Renal cortex interstitium (tissue), 11 donors: ENCODE data around the gene RARG. TPM values are rescaled to one million over a fixed set of nuclear protein-coding genes. Genes with fewer than 3 reads are reported as not detected.
"Not testable (repeated sequence)": the region's sequence is repeated elsewhere in the genome, so short reads cannot be mapped to it uniquely, and the experiment has no call there.

ENCODE experiments used
- DNase-seq, 11 donors: peaks; one replicate each; pipeline ENCODE4 v3.0.0-alpha.2; 2013; ENCODE audit warnings: low read depth in 9 of 11, low spot score in 4 of 11; ENCODE audit errors: extremely low read depth in 1 of 11
- polyA plus RNA-seq, 3 donors: library from polyadenylated mRNA; unstranded; fragments of 120-200 nt; gene quantifications; one replicate each; pipeline ENCODE4 v1.2.1, GENCODE V29; 2013; ENCODE audit not compliant: insufficient read length in 3 of 3

RARG gene
- polyA plus RNA-seq, 3 donors: 28.4 to 36.6 (median 31.4) TPM

DNA sequence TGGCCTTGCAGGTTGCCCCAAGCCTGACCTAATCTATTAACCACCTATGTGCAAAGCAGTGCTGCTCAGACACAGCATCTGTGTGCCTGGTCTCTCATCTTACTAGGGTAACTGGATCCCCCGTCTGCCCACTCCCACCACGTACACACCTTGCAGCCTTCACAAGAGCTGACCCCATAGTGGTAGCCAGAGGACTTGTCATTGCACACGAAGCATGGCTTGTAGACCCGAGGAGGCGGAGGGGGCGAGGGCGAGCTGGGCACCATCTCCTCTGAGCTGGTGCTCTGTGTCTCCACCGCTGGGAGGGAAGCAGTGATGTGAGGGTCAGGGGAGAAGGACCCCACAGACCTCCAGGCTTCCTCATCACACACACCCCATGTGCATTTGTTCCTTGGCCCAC, 16.5 kb downstream of the RARG start:
- no peak for DNase-seq

DNA sequence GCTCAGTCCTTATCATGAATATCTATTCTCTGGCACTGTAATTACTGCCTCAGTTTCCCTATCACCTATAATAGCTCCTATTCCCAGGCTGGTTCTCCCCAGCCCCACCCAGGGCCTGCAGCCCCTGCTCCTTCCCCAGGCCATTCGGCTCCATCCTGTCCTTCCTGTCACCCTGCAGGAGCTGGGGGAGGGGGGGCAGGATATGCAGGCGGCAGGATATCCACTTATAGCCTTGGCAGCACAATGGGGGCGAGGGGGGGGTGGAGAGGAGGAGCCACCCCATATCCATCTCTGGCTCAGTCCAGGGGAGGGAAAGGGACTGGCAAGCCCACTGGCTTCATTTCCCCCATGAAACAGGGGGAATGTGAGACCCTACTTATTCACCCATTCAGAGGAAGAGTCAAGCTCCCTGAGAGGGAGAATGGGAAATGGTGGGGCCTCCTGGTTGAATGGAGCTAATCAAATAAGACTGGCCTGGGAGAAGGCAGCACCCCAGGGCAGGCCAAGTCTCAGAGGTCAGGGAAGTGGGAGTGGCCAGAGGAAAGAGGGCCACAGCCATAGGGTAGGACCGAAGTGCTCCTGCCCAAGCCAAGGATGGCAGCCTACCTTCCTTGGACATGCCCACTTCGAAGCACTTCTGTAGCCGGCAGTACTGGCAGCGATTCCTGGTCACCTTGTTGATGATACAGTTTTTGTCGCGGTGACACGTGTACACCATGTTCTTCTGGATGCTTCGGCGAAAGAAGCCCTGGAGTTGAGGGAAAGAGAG, 17.1 kb downstream of the RARG start:
- no peak for DNase-seq

DNA sequence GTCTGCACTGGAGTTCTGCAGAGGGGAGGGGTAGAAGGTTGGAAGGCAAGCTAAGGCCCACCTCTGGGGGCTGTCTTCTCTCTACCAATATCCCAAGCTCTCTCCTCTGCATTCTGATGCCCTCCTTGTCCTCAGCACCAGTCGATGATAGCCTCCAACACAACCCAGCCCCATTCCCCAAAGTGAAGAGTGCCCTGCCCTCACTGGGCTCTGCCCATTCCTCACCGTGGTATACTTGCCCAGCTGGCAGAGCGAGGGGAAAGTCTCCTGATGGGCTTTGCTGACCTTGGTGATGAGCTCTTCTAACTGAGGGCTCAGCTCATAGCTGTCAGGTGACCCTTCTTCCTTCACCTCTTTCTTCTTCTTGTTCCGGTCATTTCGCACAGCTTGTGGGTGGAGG, 17.8 kb downstream of the RARG start:
- no peak for DNase-seq

DNA sequence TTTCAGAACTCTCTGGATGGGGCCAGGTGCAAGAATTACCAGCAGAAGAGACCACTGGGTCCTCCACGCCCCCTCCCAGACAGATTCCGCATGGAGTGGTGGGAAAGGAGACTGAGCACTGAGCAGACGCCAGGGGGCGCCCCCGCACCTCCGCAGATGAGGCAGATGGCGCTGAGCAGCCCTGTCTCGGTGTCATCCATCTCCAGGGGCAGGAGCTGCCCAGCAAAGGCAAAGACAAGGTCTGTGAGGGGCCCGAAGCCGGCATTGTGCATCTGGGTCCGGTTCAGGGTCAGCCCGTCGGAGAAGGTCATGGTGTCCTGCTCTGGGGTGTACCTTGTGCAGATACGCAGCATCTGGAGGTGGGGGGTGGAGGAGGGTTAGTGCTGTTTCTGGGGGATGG, 18.7 kb downstream of the RARG start:
- DNase-seq: peak in 2 of 11 donors; percentile 69 to 73

DNA sequence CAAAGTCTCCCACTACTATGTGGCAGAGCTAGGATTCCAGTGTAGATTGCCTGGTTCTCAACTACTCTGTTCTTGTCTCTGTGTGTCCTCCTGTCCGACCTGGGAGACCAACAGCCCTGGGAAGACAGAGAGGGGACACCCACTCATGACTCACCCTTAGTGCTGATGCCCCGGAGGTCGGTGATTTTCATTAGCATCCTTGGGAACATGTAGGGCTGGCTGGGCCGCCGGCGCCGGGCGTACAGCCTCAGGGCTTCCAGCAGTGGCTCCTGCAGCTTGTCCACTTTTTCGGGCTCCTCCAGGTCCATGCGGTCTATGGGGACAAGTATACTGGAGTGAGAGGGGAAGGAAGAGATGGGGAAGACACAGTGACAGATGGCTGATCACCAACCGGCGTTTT, 19.1 kb downstream of the RARG start:
- DNase-seq: no peak

DNA sequence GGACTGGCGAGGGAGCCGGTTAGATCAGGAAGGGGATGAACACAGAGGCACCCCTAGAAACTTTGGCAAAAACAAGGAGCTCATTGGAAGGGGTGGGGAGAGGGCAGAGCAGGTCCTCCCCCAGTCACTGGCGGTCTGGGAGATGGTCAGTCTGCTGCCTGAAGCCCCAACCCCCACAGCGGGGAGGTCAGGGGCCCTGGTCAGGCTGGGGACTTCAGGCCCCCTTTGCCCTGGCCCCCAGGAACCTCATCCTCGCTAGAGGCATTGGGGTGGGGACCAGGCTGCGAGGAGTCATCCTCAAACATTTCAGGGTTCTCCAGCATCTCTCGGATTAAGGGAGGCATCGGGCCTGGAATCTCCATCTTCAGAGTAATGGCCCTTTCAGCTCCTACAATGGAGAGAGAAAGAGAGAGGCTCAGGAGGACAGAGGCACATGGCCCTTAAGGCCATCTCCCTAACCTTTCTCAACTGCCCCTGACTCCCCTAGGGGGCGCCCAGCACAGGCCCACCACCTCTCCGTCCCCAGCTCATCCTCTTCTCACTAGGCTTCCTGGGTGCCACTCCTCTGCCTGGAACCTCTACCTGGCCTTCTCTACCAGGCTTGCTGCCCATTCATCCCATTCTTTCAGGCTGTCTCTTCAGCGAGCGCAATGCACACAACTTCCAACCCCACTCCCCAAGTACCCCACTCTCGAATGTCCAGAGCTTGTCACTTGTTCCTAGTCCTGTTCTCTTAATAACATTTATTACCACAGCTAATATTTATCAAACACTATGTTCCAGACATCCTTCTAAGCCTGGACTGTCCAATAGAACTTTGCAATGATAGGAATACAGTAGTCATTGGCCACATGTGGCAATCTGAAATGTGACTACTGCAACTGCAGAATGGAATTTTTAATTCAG, 20.3 kb downstream of the RARG start:
- DNase-seq: no peak

DNA sequence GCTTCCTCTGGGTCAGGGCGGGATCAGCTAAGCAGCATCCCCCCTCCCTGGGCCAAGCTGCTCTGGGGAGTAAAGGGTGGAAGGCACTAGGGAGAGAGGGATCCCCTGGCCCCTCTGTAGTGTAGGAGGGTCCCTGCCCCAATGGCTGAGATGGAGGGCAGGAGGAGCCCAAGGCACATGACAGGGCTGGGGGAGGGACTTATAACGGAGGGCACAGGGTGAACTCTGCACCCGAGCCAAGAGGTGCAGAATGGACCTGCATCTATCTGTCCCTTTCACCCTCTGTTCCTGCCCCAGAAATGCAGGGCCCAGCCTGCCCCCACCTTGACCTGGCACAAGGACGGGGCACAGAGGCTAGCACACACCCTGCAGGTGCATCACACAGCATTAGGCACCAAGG, 21.2 kb downstream of the RARG start:
- DNase-seq: no peak

DNA sequence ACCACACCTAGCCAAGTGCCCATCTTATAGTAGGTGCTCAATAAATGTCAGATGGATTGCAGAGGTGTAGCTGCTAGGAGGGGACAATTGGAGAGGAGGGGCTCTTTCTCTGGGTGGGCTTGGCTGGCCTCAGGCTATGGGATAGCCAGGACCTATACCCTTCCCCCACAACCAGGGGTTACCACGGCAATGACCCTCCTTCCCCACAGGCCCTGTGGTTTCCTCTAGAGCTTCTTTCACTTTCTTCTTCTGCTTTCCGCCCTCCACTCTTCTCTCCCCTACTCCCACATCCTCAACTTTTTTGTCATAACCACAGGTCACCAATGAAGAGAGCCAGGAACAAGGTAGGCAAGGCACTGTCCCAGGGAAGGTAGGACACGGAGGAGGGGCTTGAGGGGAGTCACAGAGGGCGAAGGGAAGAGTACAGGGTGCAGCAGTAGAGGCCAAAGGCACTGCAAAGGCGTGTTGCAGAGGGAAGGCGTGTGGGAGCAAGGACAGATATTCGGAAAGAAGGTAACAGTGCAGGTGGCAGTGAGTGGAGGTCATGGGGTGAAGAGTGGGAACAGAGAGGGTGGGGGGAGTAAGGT, 23.0 kb downstream of the RARG start:
- DNase-seq: no peak

DNA sequence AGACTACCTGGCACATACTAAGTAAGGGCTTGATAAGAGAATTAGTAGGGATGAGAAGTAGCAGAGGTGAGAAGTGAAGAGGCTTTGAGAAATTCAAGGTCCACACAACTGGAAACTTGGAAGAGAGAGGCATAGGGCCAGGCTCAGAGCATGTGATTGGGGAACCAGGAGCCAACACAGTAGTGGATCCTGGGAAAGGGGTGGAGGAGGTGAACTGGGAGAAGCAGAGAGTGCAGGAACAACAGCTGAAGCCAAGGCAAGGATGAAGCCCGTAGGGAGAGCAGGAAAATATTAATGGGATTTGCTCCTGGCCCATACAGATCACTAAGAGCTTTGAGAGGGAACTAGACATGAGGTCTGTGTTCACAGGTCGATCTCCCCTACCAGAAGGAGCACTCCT, 23.6 kb downstream of the RARG start:
- no peak for DNase-seq

DNA sequence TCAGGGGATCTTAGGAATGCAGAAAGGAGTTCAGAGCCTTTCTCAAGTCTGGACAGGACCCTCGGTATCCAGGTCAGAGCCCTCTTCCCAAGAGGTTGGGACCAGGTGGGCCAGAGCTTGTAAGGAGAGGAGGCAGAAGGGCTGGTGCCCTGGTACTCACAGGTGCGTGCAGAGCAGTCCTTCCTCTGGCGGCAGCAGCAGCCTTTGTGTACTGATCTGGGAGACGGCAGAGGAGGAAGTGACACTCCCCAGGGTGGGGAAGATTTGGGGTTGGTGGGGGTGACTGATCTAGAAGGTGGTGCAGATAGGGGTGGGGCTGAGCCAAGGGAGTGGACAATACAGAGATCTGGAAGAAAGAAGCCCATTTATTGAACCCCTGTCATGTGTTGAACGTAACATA, 25.0 kb downstream of the RARG start, which contains the start of gene ITGB7:
Gene ITGB7 (minus strand): TSS at position 210 of the 400 bp plus-strand sequence. CDS start 6,808 bp downstream, outside the sequence.
- DNase-seq: no peak

DNA sequence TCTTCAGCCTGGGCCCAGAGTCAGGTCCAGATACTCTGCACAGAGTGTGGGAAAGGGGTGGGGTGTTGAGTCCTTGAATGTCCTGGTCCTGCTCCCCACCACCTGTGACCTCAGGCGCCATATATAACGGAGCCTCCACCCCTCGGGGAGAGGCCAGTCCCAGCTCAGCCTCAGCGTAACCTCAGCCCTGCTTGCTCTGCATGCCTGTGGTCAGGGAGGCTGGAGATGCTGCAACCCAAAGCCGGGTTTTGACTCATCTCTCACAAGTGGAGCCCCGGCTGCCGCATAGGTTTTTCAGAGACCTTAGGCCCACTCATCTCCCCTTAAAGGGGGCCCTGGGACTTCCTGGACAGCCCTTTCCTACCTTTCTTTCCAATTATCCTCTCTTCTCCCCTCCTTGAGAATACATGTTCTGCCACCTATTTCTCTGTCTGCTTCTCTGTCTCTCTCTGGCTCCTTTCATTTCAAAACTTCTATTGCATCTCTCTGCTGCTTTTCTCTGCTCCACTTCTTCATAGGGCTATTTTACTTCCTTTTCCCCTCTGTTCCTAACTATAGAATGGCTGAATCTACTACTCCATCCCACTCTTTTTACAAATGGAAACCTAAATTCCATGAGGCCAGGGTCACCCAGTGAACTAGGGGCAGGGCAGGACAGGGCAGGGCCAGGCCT, 26.1 kb downstream of the RARG start:
- DNase-seq: no peak

DNA sequence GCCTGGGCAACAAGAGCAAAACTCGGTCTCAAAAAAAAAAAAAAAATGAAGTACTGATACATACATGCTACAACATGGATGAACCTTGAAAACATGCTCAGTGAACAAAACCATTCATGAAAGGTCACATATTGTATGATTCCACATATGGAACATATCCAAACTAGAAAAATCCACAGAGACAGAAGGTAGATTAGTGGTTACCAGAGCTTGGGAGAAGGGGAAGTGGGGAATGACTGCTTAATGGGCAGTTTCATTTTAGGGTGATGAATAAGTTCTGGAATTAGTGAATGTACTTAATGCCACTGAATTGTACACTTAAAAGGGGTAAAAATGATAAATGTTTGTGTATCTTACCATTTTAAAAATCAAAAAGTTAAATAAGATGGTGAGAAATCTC, 27.7 kb downstream of the RARG start:
- DNase-seq: no peak

DNA sequence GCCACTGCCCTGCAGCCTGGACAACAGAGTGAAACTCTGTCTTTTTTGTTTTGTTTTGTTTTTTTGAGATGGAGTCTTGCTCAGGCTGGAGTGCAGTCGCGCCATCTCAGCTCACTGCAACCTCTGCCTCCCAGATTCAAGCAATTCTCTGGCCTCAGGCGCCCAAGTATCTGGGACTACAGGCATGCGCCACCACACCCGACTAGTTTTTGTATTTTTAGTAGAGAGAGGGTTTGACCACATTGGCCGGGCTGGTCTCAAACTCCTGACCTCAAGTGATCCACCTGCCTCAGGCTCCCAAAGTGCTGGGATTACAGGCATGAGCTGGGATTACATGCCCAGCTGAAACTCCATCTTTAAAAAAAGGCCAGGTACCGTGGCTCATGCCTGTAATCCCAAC, 29.7 kb downstream of the RARG start:
- DNase-seq: not testable (repeated sequence)

DNA sequence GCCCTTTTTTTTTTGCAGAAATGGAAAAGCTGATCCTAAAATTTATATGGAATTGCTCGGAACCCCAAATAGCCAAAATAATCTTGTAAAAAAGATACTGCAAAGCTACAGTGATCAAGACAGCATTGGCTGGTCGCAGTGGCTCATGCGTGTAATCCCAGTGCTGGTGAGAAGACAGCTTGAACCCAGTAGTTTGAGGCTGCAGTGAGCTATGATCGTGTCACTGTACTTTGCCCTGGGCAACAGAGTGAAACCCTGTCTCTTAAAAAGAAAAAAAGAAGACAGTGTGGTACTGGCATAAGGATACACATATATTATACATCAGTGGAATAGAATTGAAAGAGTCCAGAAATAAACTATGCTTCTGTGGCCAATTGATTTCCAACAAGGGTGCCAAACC, 30.4 kb downstream of the RARG start:
- no peak for DNase-seq

DNA sequence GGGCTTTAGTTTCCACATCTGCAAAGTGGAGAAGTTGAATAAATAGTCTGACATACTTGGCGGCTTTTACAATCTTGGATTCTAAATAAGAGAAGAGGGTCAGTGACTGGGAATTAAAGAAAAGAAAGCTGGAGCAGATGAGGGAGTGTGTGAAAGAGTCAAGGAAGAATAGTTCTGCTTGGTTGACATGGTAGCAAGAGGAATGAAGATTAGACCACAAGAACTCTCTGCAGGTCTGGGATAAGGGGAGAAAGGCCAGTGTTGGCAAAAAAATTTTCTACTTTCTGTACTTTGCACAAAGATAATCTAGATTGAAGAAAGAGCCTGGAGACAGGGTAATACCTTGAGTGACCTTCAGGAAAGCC, 30.9 kb downstream of the RARG start:
- DNase-seq: no peak

DNA sequence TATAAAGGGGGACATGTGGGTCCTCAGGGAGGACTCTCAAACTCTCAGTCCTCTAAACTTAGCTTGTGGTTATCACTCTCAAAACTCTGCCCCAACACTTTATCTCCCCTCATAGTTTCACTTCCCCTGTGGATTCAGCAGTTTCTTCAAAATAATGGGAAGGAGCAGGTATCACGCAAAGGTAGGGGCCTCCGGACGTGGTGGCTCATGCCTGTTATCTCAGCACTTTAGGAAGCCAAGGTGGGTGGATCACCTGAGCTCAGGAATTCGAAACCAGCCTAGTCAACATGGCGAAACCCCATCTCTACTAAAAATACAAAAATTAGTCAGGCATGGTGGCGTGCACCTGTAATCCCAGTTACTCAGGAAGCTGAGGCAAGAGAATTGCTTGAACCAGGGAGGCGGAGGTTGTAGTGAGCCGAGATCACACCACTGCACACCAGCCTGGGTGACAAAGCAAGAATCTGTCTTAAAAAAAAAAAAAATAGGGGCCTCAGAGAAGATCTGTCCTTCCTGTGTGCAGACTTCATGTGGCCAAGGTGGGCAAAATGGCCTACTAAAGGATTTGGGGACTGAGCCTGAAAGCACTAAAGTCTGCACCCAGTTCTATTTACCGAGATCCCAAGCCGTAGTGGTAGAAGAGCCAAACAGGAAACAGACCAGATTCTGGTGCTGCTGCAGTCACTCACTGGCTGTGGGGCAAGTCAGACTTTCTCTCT, 31.4 kb downstream of the RARG start:
- DNase-seq: no peak

DNA sequence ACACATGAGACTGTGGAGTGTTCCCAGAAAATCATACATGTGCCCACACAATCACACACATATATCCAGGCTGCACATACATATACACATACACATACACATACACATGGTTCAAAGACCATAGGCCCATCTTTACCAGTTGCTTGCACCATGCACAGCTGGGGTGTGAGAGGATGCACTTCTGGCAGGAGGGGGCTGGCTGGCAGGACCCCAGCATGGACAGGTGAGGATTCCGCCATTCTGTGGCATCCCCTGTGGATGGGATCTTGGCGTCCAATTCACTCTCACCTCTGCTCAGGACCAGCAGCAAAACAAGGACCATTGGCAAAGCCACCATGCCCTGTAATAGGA, 31.9 kb downstream of the RARG start:
- DNase-seq: no peak

DNA sequence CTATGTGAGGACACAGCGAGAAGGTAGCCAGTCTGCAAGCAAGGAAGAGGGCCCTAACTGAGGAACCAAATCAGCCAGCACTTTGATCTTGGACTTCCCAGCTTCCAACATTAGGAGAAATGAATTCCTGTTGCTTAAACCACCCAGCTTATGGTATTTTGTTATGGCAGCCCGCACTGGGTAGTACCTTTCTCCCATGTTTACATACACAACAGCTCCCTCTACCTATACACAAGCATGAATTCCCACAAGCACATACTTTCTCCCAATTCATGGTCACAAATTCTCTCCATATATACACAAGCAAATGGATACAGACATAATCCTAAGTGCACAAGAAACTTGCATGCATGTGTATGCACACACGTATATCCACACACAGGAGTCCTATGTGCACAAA, 32.3 kb downstream of the RARG start:
- no peak for DNase-seq

DNA sequence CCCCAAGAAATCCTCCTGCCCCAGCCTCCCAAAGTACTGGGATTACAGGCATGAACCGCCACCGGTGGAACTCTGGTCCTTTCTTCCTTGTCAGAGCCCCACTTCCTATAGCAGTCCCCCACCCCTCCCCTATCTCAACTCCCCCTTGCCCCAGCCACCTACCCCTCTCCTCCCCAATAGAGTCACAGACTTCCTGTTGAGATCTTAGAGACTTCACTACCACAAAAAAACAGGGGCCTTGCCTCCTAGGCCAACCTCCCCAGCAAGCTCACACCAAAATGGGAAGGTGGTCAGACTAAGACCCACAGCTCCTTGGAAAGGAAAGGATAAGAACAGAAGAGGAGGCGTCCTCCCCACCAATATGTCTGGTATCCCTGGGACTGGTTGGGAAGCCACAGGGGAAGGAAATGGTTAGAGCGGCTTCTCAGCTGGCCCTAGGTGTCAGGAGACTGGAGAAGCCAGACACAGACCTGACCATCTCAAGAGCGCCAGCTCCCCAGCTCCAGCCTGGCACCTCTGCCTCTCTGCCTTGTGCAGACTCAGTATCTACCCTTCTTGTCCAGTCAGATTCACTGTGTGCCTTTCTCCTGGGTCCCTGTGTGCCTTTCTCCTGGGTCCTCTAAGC, 33.4 kb downstream of the RARG start:
- DNase-seq: no peak
